ENCODE measurements around the gene ARFGAP3. TPM values are rescaled to one million over a fixed set of nuclear protein-coding genes. Genes with fewer than 3 reads are reported as not detected.

ARFGAP3 gene
- total RNA-seq, 4 donors from 2014 or later = 36.9 to 78.6 (median 52.0) TPM

DNA sequence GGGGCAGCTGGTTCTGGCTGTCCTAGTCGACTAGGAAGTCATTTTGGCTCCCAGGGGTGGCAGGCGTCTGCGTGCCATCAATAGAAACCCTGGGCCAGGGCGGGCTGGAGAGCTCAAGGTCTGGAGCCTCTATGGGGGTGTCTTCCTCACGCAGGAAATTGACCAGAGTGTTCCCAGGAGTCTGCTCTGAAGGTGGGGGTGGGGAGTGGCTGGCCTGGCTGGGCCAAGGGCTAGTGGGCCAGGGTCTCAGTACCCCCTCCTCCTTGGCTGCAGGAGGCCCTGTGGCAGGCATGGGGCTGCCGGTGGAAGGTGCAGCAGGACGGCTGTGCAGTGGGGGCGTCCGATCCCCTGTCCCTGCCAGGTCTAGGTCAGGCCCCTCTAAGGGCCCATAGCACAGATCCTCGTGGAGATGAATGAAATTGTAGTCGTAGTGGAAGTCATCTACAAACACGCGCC is 64.6 kb downstream of the ARFGAP3 start:
- H3K4me3 ChIP-seq = no peak overlapping the region
- DNase-seq (ENCODE audit: low spot score in 2 of 2) = no peak
- H3K27ac ChIP-seq = peak overlapping the region in 1 of 4 donors; percentile 45
- TF ChIP-seq, protein P1, sequence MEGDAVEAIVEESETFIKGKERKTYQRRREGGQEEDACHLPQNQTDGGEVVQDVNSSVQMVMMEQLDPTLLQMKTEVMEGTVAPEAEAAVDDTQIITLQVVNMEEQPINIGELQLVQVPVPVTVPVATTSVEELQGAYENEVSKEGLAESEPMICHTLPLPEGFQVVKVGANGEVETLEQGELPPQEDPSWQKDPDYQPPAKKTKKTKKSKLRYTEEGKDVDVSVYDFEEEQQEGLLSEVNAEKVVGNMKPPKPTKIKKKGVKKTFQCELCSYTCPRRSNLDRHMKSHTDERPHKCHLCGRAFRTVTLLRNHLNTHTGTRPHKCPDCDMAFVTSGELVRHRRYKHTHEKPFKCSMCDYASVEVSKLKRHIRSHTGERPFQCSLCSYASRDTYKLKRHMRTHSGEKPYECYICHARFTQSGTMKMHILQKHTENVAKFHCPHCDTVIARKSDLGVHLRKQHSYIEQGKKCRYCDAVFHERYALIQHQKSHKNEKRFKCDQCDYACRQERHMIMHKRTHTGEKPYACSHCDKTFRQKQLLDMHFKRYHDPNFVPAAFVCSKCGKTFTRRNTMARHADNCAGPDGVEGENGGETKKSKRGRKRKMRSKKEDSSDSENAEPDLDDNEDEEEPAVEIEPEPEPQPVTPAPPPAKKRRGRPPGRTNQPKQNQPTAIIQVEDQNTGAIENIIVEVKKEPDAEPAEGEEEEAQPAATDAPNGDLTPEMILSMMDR (IDR thresholded peaks at IDR 0.05) = no peak
- TF ChIP-seq EP300 (IDR thresholded peaks at IDR 0.05) (no peak), POLR2A (IDR thresholded peaks at IDR 0.05) (no peak)
- WGBS, 2 donors = 74 to 77% methylated on average over 6 to 13 of the region's 13 CpGs
- H3K27me3 ChIP-seq = no peaks in the 10 kb centered on the region
- H3K36me3 ChIP-seq = peaks cover 0 to 43% (median 0%) of the 10 kb centered on the region in 3 donors
- H3K9me3 ChIP-seq = no peaks in the 10 kb centered on the region
- H3K4me1 ChIP-seq = peaks cover 0 to 26% (median 1%) of the 10 kb centered on the region in 4 donors

DNA sequence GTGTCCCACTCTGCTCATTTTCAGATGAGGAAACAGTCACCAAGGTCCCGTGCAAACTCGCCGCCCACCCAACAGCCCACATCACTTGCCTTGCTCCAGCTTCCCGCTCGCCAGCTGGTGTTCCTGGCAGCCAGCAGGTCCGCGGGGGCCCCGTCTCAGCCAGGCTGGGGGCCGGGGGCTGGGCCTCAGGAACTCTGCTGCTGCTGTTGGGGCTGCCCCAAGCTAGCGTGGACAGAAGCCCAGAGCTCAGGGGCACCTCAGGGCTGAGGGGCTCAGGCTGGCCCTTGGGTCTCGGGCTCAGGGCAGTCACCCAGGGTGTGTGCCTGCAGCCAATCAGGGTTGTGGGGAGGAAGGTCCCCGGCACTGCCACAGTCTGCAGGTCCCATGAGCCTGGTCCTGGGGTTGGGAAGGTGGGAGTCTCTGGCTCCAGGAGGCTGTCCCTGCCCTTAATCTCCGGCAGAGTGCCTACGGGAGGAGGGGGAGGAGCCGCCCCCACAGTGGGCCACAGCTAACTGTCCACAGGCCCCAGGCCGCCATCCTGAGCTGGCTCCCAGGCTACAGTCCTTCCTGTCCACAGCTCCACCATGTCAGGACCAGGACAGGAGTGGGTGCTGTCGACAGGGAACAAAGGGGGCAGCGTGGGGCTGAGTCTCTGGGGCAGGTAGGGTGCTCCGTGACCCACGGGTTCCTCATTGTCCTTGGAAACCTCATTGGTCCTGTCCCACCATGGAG is 65.2 kb downstream of the ARFGAP3 start:
- DNase-seq (ENCODE audit: low spot score in 2 of 2) = no peak

DNA sequence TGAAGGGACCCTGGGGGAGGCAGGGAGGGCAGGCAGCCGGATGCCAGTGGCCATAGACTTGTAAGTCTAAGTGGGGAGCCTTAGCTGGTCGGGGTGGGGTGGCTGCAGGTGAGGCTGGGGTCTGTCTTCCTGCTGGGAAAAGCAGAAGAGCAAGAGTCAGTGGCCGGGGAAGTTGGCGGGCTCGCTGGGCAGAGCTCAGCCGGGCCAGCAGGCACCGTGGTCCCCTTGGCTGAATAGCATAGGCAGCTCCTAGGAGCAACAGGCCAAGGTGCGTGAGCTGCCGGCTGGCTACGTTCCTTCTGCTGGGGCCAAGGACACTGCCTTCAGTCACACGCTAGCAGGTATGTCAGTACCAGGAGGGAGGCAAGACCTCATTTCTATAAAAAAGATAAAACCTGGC is 68.6 kb downstream of the ARFGAP3 start:
- Histone ChIP-seq H3K27ac (no peak overlapping the region), H3K36me3 (peaks cover 0 to 4% (median 0%) of the 10 kb centered on the region in 3 donors)

More for the DNA sequence above, 65.2 kb downstream of the ARFGAP3 start:
- 49 to 55% methylated on average over 15 to 17 of the region's 20 CpGs for WGBS, 2 donors
- Histone ChIP-seq H3K4me3 (no peak overlapping the region), H3K27ac (peak overlapping the region in 2 of 4 donors; percentile 4 to 45), H3K9me3 (no peaks in the 10 kb centered on the region), H3K4me1 (peaks cover 0 to 21% (median 1%) of the 10 kb centered on the region in 4 donors), H3K36me3 (peaks cover 0 to 37% (median 0%) of the 10 kb centered on the region in 3 donors), H3K27me3 (no peaks in the 10 kb centered on the region)
- TF ChIP-seq EP300 (IDR thresholded peaks at IDR 0.05) (no peak), POLR2A (IDR thresholded peaks at IDR 0.05) (no peak)
- TF ChIP-seq, protein P1 (IDR thresholded peaks at IDR 0.05) = no peak

DNA sequence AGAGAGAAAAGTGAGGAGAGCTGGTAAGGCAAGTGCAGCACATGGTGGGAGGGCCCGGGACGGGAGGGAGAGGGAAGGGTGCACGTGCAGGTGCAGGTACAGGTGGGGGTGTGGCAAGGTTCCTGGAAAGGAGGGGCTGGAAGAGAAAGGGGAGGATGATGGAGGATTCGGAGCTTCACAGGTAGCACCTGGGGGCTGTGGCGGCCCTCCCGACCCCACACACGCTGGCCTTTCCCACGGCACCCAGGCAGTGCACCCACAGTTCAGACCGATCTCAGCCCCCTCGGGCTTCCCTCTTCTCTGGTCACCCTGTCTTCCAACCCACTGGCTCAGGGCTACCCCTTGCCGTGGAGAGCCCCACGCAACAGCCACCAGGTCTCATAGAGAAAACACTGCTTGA is 69.1 kb downstream of the ARFGAP3 start:
- no peaks in the 10 kb centered on the region for H3K9me3 ChIP-seq
- no peaks in the 10 kb centered on the region for H3K36me3 ChIP-seq
- WGBS, 2 donors = 87 to 88% methylated on average over 12 of the region's 12 CpGs
- H3K27me3 ChIP-seq = no peaks in the 10 kb centered on the region
- no peak overlapping the region for H3K4me3 ChIP-seq
- H3K4me1 ChIP-seq = peaks cover 0 to 17% (median 1%) of the 10 kb centered on the region in 4 donors
- TF ChIP-seq, protein P1 (IDR thresholded peaks at IDR 0.05) = no peak
- TF ChIP-seq POLR2A (IDR thresholded peaks at IDR 0.05) = no peak
- TF ChIP-seq EP300 (IDR thresholded peaks at IDR 0.05) = no peak
- no peak overlapping the region for H3K27ac ChIP-seq
- no peak for DNase-seq (ENCODE audit: low spot score in 2 of 2)

More for the DNA sequence above, 68.6 kb downstream of the ARFGAP3 start:
- Histone ChIP-seq H3K4me1 (peaks cover 0 to 17% (median 1%) of the 10 kb centered on the region in 4 donors), H3K9me3 (no peaks in the 10 kb centered on the region), H3K27me3 (no peaks in the 10 kb centered on the region), H3K4me3 (no peak overlapping the region)
- WGBS, 2 donors = 90 to 93% methylated on average over 11 of the region's 11 CpGs
- TF ChIP-seq, protein P1 (IDR thresholded peaks at IDR 0.05) = no peak
- no peak for TF ChIP-seq EP300 (IDR thresholded peaks at IDR 0.05)
- no peak for TF ChIP-seq POLR2A (IDR thresholded peaks at IDR 0.05)
- DNase-seq (ENCODE audit: low spot score in 2 of 2) = no peak

DNA sequence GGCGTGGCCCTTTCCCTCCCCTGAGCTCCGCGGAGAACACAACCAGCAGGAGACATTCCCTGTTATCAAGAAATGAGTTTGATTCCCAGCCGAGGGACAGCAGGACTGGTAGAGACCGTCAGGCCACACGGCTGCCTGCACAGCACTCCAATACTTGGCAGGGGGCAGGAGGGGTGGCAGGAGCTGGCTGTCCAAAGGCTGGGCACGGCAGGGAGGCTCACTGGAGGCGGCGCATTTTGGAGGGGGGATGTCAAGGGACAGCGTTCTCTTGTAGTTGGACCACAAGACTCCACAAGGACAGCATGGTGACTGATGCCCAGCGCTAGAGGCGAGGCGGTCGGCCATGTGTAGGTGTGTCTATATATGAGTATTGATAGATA is 69.7 kb downstream of the ARFGAP3 start:
- Histone ChIP-seq H3K9me3 (no peaks in the 10 kb centered on the region), H3K4me1 (peaks cover 0 to 15% (median 1%) of the 10 kb centered on the region in 4 donors), H3K4me3 (no peak overlapping the region), H3K36me3 (no peaks in the 10 kb centered on the region), H3K27me3 (no peaks in the 10 kb centered on the region), H3K27ac (no peak overlapping the region)
- no peak for DNase-seq (ENCODE audit: low spot score in 2 of 2)
- TF ChIP-seq, protein P1 (IDR thresholded peaks at IDR 0.05) = no peak
- TF ChIP-seq EP300 (IDR thresholded peaks at IDR 0.05) (no peak), POLR2A (IDR thresholded peaks at IDR 0.05) (no peak)
- WGBS, 2 donors = 83 to 84% methylated on average over 12 to 14 of the region's 14 CpGs

Measured in tibial nerve (tissue), 4 donors.